ENCODE measurements around the gene SLCO1B3. TPM values are rescaled to one million over a fixed set of nuclear protein-coding genes. Genes with fewer than 3 reads are reported as not detected.

The SLCO1B3 gene
- total RNA-seq, 1 donor from 2014 or later = not detected

GRCh38 chr12:20798554-20798953, 12.0 kb upstream of the SLCO1B3 start:
- TF ChIP-seq, protein P1, sequence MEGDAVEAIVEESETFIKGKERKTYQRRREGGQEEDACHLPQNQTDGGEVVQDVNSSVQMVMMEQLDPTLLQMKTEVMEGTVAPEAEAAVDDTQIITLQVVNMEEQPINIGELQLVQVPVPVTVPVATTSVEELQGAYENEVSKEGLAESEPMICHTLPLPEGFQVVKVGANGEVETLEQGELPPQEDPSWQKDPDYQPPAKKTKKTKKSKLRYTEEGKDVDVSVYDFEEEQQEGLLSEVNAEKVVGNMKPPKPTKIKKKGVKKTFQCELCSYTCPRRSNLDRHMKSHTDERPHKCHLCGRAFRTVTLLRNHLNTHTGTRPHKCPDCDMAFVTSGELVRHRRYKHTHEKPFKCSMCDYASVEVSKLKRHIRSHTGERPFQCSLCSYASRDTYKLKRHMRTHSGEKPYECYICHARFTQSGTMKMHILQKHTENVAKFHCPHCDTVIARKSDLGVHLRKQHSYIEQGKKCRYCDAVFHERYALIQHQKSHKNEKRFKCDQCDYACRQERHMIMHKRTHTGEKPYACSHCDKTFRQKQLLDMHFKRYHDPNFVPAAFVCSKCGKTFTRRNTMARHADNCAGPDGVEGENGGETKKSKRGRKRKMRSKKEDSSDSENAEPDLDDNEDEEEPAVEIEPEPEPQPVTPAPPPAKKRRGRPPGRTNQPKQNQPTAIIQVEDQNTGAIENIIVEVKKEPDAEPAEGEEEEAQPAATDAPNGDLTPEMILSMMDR (IDR thresholded peaks at IDR 0.05) = no peak
- no peak overlapping the region for H3K27ac Mint-ChIP-seq
- DNase-seq (no peak), ATAC-seq (ENCODE audit: low read depth) (no peak)
- H3K4me1 Mint-ChIP-seq = no peaks in the 10 kb centered on the region
- intact Hi-C loops (cut with micrococcal nuclease) = no loop called here
- H3K9me3 Mint-ChIP-seq = no peaks in the 10 kb centered on the region
- ChIA-PET POLR2A (no interaction called here), CTCF (no interaction called here)
- no peak overlapping the region for H3K4me3 Mint-ChIP-seq
- H3K27me3 Mint-ChIP-seq = no peaks in the 10 kb centered on the region
- no peaks in the 10 kb centered on the region for H3K36me3 Mint-ChIP-seq (ENCODE audit: low read depth)

DNA sequence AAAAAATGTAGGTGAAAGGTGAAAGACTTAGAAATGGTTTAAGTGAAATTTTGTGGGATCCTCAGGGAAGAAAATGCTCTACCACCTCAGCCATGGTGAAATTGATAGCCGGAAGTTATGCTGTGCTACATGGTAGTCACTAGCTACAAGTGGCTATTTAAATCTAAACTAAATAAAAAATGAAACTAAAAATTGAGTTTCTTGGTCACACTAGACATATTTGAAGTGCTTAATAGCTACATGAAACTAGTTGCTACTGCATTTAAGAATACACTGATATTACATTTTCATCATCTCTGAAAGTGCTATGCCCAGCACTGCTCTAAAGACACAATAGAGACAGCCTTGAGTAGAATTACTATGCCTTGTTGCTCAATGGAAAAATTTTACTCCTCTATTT, 10.3 kb upstream of the SLCO1B3 start:
- H3K4me3 Mint-ChIP-seq = no peak overlapping the region
- no peak overlapping the region for H3K27ac Mint-ChIP-seq
- no peak for DNase-seq
- H3K27me3 Mint-ChIP-seq = no peaks in the 10 kb centered on the region
- H3K9me3 Mint-ChIP-seq = no peaks in the 10 kb centered on the region
- no peaks in the 10 kb centered on the region for H3K36me3 Mint-ChIP-seq (ENCODE audit: low read depth)
- ChIA-PET POLR2A (no interaction called here), CTCF (no interaction called here)
- H3K4me1 Mint-ChIP-seq = no peaks in the 10 kb centered on the region
- intact Hi-C loops (cut with micrococcal nuclease) = no loop called here
- ATAC-seq (ENCODE audit: low read depth) = no peak
- TF ChIP-seq, protein P1 (IDR thresholded peaks at IDR 0.05) = no peak

DNA sequence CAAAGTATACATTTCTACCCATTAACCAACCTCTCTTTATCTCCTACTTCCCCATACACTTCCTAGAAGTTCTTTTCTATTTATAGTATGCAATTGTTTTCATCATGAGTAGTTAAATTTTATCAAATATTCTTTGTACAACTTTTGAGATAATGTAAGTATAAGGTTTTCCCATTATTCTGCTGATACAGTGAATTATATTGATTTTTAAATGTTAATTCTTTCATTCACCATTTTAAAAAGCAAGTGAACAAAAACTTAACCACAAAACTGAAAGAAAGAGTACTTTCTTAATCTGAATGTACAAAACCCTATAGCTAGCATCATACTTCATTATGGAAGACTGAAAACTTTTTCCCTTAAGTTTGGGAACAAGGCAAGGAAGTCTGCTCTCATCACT, 9.5 kb upstream of the SLCO1B3 start:
- ATAC-seq (ENCODE audit: low read depth) (no peak), DNase-seq (no peak)
- ChIA-PET CTCF (no interaction called here), POLR2A (no interaction called here)
- Mint-ChIP-seq H3K27ac (no peak overlapping the region), H3K36me3 (ENCODE audit: low read depth) (no peaks in the 10 kb centered on the region), H3K9me3 (no peaks in the 10 kb centered on the region), H3K27me3 (no peaks in the 10 kb centered on the region), H3K4me1 (no peaks in the 10 kb centered on the region), H3K4me3 (no peak overlapping the region)
- TF ChIP-seq, protein P1 (IDR thresholded peaks at IDR 0.05) = no peak
- intact Hi-C loops (cut with micrococcal nuclease) = no loop called here

DNA sequence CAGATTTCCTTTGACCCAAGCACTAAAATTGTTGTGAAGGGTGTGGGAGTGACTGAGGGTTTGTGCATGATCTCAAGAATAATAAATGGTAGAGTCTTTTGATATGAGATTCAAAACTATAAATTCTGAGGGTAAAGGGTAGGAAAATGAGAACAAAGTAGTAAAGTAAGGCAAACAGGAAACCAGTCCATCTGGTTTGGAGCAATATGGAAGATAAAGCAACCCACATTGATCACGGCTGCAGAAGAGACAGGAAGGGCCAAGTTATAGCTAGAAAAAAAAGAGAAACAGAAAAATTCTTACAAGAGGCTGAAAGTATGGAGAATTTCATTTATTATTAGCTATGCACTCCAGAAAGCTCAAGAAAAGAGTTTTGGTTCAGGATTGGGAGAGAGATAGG, 4.6 kb upstream of the SLCO1B3 start:
- H3K27ac Mint-ChIP-seq = no peak overlapping the region
- TF ChIP-seq, protein P1 (IDR thresholded peaks at IDR 0.05) = no peak
- intact Hi-C loops (cut with micrococcal nuclease) = no loop called here
- H3K27me3 Mint-ChIP-seq = no peaks in the 10 kb centered on the region
- no peaks in the 10 kb centered on the region for H3K9me3 Mint-ChIP-seq
- H3K4me3 Mint-ChIP-seq = no peak overlapping the region
- H3K36me3 Mint-ChIP-seq (ENCODE audit: low read depth) = no peaks in the 10 kb centered on the region
- H3K4me1 Mint-ChIP-seq = no peaks in the 10 kb centered on the region
- ATAC-seq (ENCODE audit: low read depth) (no peak), DNase-seq (no peak)
- ChIA-PET CTCF (no interaction called here), POLR2A (no interaction called here)

- Mint-ChIP-seq H3K27ac (no peak overlapping the region), H3K36me3 (ENCODE audit: low read depth) (no peaks in the 10 kb centered on the region), H3K9me3 (no peaks in the 10 kb centered on the region), H3K4me3 (no peak overlapping the region), H3K4me1 (no peaks in the 10 kb centered on the region), H3K27me3 (no peaks in the 10 kb centered on the region)
- ChIA-PET POLR2A (no interaction called here), CTCF (no interaction called here)
- ATAC-seq (ENCODE audit: low read depth) = no peak
- intact Hi-C loops (cut with micrococcal nuclease) = no loop called here
- DNase-seq = no peak
- TF ChIP-seq, protein P1 (IDR thresholded peaks at IDR 0.05) = no peak
Measured at GRCh38 chr12:20807192-20808080, 3.1 kb upstream of the SLCO1B3 start.

All from activated B cell treated with CpG ODN at 0.5 μM for 24 hours (primary cell).